IPS-18a (cell line): ENCODE results near the gene CLCN7.

ENCODE experiments used
- H3K27ac ChIP-seq: one replicate; pipeline ENCODE4 v1.5.1; 2013; ENCODE audit warnings: low read length
- H3K27me3 ChIP-seq: one replicate; pipeline ENCODE4 v1.6.1; 2013; ENCODE audit warnings: mild to moderate bottlenecking, low read length; ENCODE audit not compliant: control insufficient read depth, insufficient read depth
- H3K36me3 ChIP-seq: one replicate; pipeline ENCODE4 v1.6.1; 2013; ENCODE audit warnings: low read depth, low read length; ENCODE audit not compliant: control insufficient read depth
- H3K4me1 ChIP-seq: one replicate; pipeline ENCODE4 v1.6.1; 2013; ENCODE audit warnings: low read depth, low read length; ENCODE audit not compliant: control insufficient read depth
- H3K4me3 ChIP-seq: one replicate; pipeline ENCODE4 v1.5.1; 2013; ENCODE audit warnings: low read length
- H3K9ac ChIP-seq: one replicate; pipeline ENCODE4 v1.6.1; 2013; ENCODE audit warnings: mild to moderate bottlenecking, low read length, moderate library complexity
- H3K9me3 ChIP-seq: one replicate; pipeline ENCODE4 v1.6.1; 2013; ENCODE audit warnings: low read depth, low read length; ENCODE audit not compliant: control insufficient read depth

CLCN7 gene

DNA sequence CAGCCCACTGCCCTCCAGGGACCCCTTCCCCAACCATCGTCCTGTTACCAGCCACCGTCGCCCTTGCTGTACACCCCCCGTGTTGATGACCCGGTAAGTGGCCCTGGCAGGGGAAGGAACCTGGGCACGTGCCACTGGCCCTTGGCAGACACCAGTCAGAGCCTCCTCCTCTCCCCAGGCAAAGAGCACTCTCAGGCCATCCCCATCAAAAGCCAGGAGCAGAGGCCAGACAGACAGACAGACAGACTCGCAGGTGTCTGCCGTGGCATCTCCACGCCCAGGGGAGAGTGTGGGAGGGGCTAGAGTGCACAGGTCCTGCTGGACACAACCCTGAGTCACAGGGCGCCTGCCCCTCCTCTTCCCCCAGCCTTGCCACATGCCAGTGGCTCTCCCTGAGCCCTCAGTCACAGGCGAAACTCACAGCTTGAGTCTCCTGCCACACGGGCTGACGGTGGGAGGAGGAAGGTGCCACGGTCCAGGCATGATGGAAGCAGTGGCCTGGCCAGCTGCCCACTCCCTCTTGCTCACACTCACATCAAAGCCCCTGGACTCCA is 7.8 kb downstream of the CLCN7 start:
- Histone ChIP-seq H3K36me3 (no peaks in the 10 kb centered on the region), H3K9ac (no peak overlapping the region), H3K4me1 (no peaks in the 10 kb centered on the region), H3K27ac (no peak overlapping the region), H3K4me3 (no peak overlapping the region), H3K9me3 (no peaks in the 10 kb centered on the region), H3K27me3 (no peaks in the 10 kb centered on the region)

GRCh38 chr16:1466054-1466453 is 8.8 kb downstream of the CLCN7 start:
- Histone ChIP-seq H3K36me3 (no peaks in the 10 kb centered on the region), H3K4me3 (no peak overlapping the region), H3K9me3 (no peaks in the 10 kb centered on the region), H3K4me1 (no peaks in the 10 kb centered on the region), H3K9ac (no peak overlapping the region), H3K27ac (no peak overlapping the region), H3K27me3 (no peaks in the 10 kb centered on the region)

GRCh38 chr16:1465567-1465915 is 9.3 kb downstream of the CLCN7 start:
- Histone ChIP-seq H3K36me3 (peaks cover 5% of the 10 kb centered on the region), H3K27ac (no peak overlapping the region), H3K27me3 (no peaks in the 10 kb centered on the region)

DNA sequence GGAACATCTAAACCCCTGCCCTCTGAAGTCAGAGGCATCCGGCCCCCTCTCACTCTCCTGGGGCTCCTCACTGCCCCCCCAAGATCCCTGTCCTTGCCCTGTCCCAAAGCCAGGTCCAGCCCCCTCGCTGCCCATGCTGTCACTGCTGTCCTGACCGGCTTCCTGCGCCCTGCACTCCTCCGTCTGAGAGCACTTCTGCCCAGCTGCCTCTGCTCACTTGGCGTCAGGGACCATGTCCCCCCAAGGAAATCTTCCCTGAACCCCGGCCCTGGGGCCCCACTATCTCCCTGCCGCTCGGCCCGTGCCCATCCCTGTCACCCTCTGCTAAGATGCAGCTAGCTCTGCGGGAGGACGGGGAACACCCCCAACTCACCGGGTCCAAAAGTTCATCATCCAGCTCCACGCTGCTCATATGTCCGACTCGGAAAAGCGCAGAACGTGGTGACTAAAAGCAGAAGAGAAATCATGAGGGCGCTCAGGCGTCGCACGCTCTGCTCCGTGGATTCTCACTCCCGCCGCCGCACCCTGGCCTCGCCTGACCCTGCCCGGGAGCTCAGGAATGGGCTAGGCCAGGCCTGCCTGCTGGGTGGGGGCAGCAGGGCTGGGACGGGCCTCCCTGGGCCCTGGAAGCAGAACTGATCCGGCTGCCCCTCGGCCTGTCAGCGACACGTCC is 9.8 kb downstream of the CLCN7 start:
- Histone ChIP-seq H3K4me3 (no peak overlapping the region), H3K27ac (no peak overlapping the region), H3K9ac (no peak overlapping the region)

More at GRCh38 chr16:1465567-1465915, 9.3 kb downstream of the CLCN7 start:
- Histone ChIP-seq H3K4me1 (no peaks in the 10 kb centered on the region), H3K9ac (no peak overlapping the region), H3K4me3 (no peak overlapping the region), H3K9me3 (no peaks in the 10 kb centered on the region)

GRCh38 chr16:1464196-1464893 is 10.5 kb downstream of the CLCN7 start:
- no peak overlapping the region for H3K4me3 ChIP-seq
- no peak overlapping the region for H3K9ac ChIP-seq
- no peaks in the 10 kb centered on the region for H3K4me1 ChIP-seq
- peaks cover 11% of the 10 kb centered on the region for H3K36me3 ChIP-seq
- H3K27ac ChIP-seq: no peak overlapping the region
- no peaks in the 10 kb centered on the region for H3K9me3 ChIP-seq
- H3K27me3 ChIP-seq: no peaks in the 10 kb centered on the region

More for the DNA sequence above, 9.8 kb downstream of the CLCN7 start:
- Histone ChIP-seq H3K27me3 (no peaks in the 10 kb centered on the region), H3K9me3 (no peaks in the 10 kb centered on the region), H3K36me3 (peaks cover 10% of the 10 kb centered on the region), H3K4me1 (no peaks in the 10 kb centered on the region)

DNA sequence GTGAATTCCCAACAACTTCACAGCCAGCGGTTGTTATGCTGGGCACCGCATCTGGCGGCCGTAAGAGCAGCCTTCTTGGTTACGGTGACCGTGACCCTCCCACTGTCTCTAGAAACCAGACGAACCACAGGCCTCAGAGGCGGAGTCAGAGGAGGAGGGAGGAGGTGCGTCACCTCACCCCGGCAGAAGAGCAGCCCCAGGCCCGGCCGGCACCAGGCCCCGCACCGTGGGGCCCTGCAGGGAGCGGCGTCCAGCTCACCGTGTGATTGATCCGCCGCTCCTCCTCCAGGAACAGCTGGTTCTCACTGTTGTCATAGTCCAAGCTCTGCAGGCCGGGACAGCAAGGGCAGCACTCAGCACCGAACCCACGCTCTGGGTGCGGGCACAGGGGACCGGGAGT is 13.7 kb downstream of the CLCN7 start:
- H3K4me1 ChIP-seq: no peaks in the 10 kb centered on the region
- no peaks in the 10 kb centered on the region for H3K27me3 ChIP-seq
- H3K4me3 ChIP-seq: no peak overlapping the region
- H3K9me3 ChIP-seq: no peaks in the 10 kb centered on the region
- H3K9ac ChIP-seq: no peak overlapping the region
- H3K27ac ChIP-seq: no peak overlapping the region
- H3K36me3 ChIP-seq: peaks cover 11% of the 10 kb centered on the region

- H3K27ac ChIP-seq: no peak overlapping the region
- H3K9me3 ChIP-seq: no peaks in the 10 kb centered on the region
- no peak overlapping the region for H3K4me3 ChIP-seq
- peaks cover 13% of the 10 kb centered on the region for H3K36me3 ChIP-seq
- no peaks in the 10 kb centered on the region for H3K27me3 ChIP-seq
- no peaks in the 10 kb centered on the region for H3K4me1 ChIP-seq
- H3K9ac ChIP-seq: no peak overlapping the region
These were observed 14.2 kb downstream of the CLCN7 start for GRCh38 chr16:1460602-1461138.

GRCh38 chr16:1459967-1460366 is 14.9 kb downstream of the CLCN7 start:
- Histone ChIP-seq H3K4me1 (no peaks in the 10 kb centered on the region), H3K9me3 (no peaks in the 10 kb centered on the region), H3K4me3 (no peak overlapping the region), H3K36me3 (peaks cover 16% of the 10 kb centered on the region), H3K27me3 (no peaks in the 10 kb centered on the region), H3K9ac (no peak overlapping the region), H3K27ac (no peak overlapping the region)

GRCh38 chr16:1458977-1459341 is 15.9 kb downstream of the CLCN7 start:
- Histone ChIP-seq H3K4me1 (no peaks in the 10 kb centered on the region), H3K36me3 (peaks cover 23% of the 10 kb centered on the region), H3K9ac (no peak overlapping the region), H3K27me3 (no peaks in the 10 kb centered on the region), H3K9me3 (no peaks in the 10 kb centered on the region), H3K27ac (no peak overlapping the region), H3K4me3 (no peak overlapping the region)

DNA sequence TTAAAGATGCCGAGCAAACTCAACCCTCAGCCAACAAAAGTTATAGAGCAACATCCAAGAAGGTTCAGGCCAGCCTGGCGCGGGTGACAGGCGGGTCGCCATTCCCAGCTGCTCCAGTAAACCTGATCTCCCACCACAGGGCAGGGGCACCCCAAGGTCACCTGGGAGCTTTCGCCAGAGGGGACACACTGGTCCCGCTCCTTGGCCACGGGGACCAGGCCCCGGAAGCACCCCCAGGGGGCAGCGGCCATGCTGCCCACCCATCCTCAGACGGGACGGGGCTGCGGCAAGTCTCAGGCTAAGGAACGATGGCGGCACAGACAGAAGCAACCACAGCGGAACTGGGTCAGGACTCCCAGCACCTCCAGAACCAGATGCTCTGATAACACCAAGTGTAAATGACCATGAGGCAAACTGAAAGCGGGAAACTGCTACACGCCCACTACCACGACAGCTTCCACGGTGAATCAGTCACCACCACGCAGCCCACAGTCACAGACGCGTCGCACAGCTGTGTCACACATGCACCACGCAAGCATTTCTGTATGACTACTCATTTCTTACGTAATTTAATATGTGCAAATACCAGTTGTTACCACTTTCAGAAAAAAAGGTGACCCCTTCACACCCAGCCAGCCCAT is 16.4 kb downstream of the CLCN7 start:
- Histone ChIP-seq H3K27me3 (no peaks in the 10 kb centered on the region), H3K9me3 (no peaks in the 10 kb centered on the region), H3K9ac (no peak overlapping the region), H3K4me3 (no peak overlapping the region), H3K4me1 (no peaks in the 10 kb centered on the region), H3K36me3 (peaks cover 26% of the 10 kb centered on the region), H3K27ac (no peak overlapping the region)

DNA sequence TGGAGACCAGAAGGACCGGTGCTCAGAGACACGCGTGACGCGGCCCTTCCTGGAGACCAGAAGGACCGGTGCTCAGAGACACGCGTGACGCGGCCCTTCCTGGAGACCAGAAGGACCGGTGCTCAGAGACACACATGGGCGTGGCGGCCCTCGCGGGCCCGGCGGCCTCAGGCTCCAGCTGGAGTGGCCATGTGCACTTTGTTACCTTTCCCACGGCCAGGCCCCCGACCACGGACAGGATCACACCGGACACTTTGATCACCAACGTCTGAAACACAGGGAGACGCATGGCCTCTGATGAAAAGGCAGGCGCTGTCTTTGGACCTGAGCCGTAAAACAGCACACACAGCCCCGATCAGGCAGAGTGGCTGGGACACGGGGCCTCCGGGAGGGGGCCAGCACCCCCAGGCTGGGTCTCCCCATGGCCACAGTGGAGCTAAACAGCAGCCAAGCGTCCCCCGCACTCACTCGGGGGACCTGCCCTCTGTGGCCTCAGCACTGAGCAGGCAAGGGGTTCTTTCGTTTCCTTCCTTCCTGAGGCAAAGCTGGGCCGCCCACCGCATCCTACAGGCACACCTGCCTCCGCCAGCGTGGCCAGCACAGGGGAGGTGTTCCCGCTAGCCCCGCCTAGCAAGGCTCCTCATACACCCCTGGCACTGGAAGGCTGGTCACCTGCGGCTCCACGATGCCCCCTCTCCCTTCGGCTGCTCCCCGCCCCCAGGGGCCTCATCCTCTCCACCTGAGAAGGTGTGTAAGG is 17.2 kb downstream of the CLCN7 start:
- Histone ChIP-seq H3K36me3 (peaks cover 29% of the 10 kb centered on the region), H3K27ac (no peak overlapping the region), H3K4me3 (no peak overlapping the region), H3K9me3 (no peaks in the 10 kb centered on the region), H3K4me1 (no peaks in the 10 kb centered on the region), H3K27me3 (no peaks in the 10 kb centered on the region), H3K9ac (no peak overlapping the region)
